Effector CD8-positive, alpha-beta T cell (primary cell): ENCODE data around the gene ETV3.

Experiments used
- DNase-seq: peaks from one replicate; lab custom pipeline; 2025; lab: John Stamatoyannopoulos, UW

The ETV3 gene

GRCh38 chr1:157161901-157162300, 23.7 kb upstream of the ETV3 start:
- no peak for DNase-seq

GRCh38 chr1:157158967-157159366, 20.8 kb upstream of the ETV3 start:
- DNase-seq = no peak

GRCh38 chr1:157157501-157158190, 19.5 kb upstream of the ETV3 start:
- DNase-seq = no peak

- peak; percentile 69 for DNase-seq
These were observed 17.9 kb upstream of the ETV3 start for GRCh38 chr1:157156058-157156541.

GRCh38 chr1:157155658-157156057, 17.5 kb upstream of the ETV3 start:
- no peak for DNase-seq

- DNase-seq = no peak
These were observed 16.8 kb upstream of the ETV3 start for GRCh38 chr1:157154940-157155514.

- no peak for DNase-seq
These were observed 16.1 kb upstream of the ETV3 start for GRCh38 chr1:157154291-157154690.

- DNase-seq = no peak
These were observed 15.6 kb upstream of the ETV3 start for GRCh38 chr1:157153746-157154145.

- no peak for DNase-seq
These were observed 14.3 kb upstream of the ETV3 start for GRCh38 chr1:157152510-157152909.

GRCh38 chr1:157151506-157151905, 13.3 kb upstream of the ETV3 start:
- DNase-seq = no peak

GRCh38 chr1:157151073-157151472, 12.9 kb upstream of the ETV3 start:
- DNase-seq = no peak

GRCh38 chr1:157150631-157151030, 12.4 kb upstream of the ETV3 start:
- no peak for DNase-seq

GRCh38 chr1:157147906-157148700, 9.9 kb upstream of the ETV3 start:
- no peak for DNase-seq

- no peak for DNase-seq
These were observed 8.8 kb upstream of the ETV3 start for GRCh38 chr1:157147037-157147436.

- DNase-seq = no peak
These were observed 8.0 kb upstream of the ETV3 start for GRCh38 chr1:157146244-157146643.

- DNase-seq = no peak
These were observed 6.9 kb upstream of the ETV3 start for GRCh38 chr1:157145076-157145475.

GRCh38 chr1:157144509-157144908, 6.3 kb upstream of the ETV3 start:
- DNase-seq = no peak

GRCh38 chr1:157142765-157143423, 4.7 kb upstream of the ETV3 start:
- DNase-seq = no peak

- DNase-seq = no peak
These were observed 4.0 kb upstream of the ETV3 start for GRCh38 chr1:157142201-157142600.

- no peak for DNase-seq
These were observed 3.1 kb upstream of the ETV3 start for GRCh38 chr1:157141212-157141855.

GRCh38 chr1:157140063-157140588, 1.9 kb upstream of the ETV3 start:
- no peak for DNase-seq
